Stimulated activated CD8-positive, alpha-beta memory T cell treated with anti-CD3 and anti-CD28 coated beads, Interleukin-4, amount 100 ng/mL, for 4 hours (primary cell): ENCODE data around the gene IMMP2L.

Experiments
- DNase-seq, 2 donors: peaks; one replicate each; pipeline ENCODE4 v3.0.0-alpha.2; 2020; ENCODE audit warnings: low read depth in 2 of 2, low spot score in 1 of 2

IMMP2L gene

GRCh38 chr7:111226800-111227199, 335.5 kb downstream of the IMMP2L start:
- no peak for DNase-seq

GRCh38 chr7:111224354-111225231, 337.7 kb downstream of the IMMP2L start:
- DNase-seq: no peak

DNA sequence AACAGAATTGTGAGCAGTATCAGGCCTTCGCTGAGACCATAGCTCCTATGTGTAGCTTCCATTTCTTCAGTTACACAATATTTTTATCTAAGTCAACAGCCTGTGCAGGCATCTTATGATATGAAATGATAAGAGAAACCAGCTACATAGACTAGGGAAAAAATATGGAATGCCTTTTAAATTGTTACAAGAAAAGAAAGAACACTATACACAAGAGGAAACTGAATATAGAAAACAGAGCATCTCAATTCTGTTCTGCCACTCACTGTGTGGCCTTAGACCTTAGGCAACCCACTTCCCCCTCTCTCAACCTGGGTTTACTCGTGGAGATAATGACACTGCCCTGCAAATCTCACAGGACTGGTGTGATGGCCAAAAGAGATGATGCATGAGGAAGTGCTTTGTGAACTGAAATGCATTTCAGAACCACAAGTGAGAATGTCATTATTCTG, 338.5 kb downstream of the IMMP2L start:
- no peak for DNase-seq

GRCh38 chr7:111215550-111215949, 346.7 kb downstream of the IMMP2L start:
- DNase-seq: no peak

GRCh38 chr7:111212857-111213523, 349.3 kb downstream of the IMMP2L start:
- DNase-seq: no peak

GRCh38 chr7:111210996-111211395, 351.3 kb downstream of the IMMP2L start:
- DNase-seq: no peak

- no peak for DNase-seq
These were observed 352.2 kb downstream of the IMMP2L start for GRCh38 chr7:111210043-111210442.

DNA sequence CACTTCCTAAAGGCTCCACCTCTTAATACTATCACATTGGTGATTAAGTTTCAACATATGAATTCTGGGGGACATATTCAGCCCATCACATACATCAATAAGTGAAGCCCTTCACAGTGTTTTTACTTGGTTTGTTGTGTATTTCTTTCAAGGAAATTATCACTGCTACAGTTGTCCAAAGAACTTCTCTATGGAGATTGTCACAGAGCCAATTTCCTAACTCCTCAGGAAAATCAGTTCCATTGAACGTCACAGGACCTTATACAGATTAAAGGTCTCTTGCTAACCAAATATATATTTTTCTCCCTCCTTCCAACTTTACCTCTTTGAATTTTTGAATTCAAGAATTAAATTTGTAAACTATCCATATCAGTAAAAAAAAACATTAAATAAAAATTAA, 357.0 kb downstream of the IMMP2L start:
- DNase-seq: no peak

DNA sequence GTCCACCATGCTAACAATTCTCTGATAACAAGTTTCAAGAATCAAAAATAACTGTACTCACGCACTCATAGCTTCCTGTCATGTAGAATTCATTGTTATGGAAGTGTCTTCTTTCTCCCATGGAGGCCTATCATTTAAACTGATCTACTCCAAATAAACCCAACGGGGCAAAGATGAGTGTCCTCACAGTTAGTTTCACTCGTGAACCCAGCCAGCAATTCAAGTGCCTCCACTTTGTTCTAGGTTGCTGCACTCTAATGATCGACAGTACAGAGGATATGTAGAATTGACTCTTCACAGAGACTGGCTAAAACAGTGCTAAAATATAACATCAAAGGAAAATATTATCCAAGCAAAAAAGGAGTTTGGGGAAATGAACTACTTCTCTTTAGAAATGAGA, 360.0 kb downstream of the IMMP2L start:
- no peak for DNase-seq

DNA sequence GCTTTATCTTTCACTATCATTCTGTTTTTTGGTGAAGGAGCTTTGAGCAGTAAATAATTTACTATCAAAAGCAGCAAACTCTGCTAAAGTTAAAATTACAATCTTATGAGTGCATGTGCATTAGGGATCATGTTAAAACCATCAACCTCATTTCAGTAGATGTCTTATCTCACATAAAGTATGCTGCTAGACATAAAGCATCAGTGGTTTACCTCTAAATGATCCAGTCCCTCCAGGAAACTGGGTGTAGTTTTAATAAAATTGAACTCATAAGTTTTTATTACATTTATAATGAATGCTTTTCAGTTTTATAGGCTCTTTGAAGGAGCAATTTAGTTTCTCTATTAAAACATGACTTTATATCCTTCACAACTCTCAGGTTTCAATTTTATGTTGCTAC, 362.6 kb downstream of the IMMP2L start:
- DNase-seq: no peak

GRCh38 chr7:111198255-111198654, 364.0 kb downstream of the IMMP2L start:
- no peak for DNase-seq

DNA sequence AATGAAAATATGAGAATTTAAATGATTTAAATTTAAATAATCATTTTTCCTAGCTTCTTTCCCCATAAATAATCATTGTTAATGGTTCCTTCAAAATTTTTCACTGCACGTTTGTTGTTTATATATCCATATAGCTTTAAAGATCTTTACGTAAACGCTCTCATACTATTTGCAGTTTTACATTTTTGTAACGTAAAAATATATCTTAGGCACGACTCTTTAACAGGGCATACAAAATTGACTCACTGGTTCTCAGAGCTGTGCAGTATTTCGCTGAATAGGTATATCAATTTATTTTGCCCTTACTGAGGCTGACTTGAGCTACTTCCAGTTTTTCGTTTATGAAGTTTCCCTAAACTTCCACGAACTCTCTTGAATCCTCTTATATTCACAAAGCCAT, 365.6 kb downstream of the IMMP2L start:
- no peak for DNase-seq

DNA sequence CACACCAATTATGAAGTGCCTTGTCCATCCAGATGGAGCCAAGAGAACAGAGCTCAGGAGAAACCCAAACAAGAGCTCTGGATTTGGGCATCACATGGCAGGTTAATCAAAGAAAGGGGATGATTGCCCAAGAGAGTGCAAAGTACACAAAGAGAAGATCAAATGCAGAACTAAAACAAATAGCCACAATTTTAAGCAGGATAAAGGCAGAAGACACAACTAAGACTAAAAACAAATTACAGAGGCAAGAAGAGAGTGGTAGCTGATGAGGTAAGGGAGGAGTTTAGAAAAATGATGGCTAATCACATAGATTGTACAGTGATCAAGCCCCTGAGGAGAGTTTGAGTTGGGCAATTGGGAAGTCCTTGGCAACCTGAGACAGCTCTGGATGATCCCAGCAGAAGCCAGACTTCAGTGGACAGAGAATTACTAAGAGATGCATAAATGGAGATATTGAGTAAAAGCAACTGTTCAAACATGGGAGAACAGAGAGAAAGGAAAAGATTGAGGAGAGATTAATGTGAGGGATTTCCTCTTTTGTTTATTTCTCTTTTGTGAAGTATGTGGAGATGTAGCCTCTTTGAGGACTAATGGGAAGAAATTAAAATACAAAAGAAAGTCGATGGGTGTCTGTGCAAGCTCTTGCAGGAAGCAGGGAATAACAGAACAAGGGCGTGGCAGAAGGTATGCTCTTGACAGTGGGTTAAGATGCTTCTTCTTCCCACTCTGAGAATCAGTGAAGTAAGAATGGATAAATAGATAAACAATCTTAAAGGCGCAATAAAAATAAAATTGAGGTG, 369.5 kb downstream of the IMMP2L start:
- no peak for DNase-seq

GRCh38 chr7:111190804-111191203, 371.5 kb downstream of the IMMP2L start:
- DNase-seq: no peak

GRCh38 chr7:111184987-111185386, 377.3 kb downstream of the IMMP2L start:
- DNase-seq: no peak

DNA sequence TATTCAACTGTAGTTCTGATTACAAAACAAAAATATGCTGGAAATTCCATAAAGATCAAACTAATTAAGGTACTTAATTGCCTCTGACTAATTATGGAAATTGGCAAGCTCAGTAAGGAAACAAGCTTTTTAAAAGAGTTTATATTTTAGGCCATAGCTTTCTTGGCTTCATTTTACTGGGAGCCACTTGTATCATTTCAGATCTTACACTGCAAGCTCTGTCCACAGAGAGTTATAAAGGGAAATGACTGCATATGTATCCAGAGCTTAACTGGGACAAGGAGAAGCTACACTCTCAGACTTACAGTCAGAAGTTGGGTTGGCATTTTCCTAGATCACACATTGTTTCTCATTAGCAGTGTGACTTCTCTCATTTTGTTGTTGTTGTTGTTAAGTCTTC, 379.0 kb downstream of the IMMP2L start:
- DNase-seq: no peak

GRCh38 chr7:111180338-111180737, 382.0 kb downstream of the IMMP2L start:
- no peak for DNase-seq

DNA sequence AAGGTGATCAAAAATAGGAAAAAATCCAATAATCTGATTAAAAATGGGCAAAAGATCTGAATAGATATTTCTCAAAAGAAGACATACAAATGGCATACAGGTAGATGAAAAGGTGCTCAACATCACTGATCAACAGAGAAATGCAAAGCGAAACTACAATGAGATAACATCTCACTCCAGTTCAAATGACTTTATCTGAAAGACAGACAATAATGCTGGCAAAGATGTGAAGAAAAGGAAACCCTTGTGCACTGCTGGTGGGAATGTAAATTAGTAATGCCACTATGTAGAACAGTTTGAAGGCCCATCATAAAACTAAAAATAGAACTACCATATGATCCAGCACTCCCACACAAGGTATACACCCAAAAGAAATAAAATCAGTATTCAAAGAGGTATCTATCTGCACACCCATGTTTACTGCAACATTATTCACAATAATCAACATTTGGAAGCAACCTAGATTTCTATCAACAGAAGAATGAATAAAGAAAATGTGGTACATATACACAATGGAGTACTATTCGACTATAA, 386.3 kb downstream of the IMMP2L start:
- no peak for DNase-seq

GRCh38 chr7:111174510-111174909, 387.8 kb downstream of the IMMP2L start:
- no peak for DNase-seq

- no peak for DNase-seq
These were observed 388.3 kb downstream of the IMMP2L start for GRCh38 chr7:111173990-111174389.

GRCh38 chr7:111173528-111173927, 388.8 kb downstream of the IMMP2L start:
- no peak for DNase-seq
